GM21786 (cell line): ENCODE data around the gene ARHGAP8.
"Not testable (repeated sequence)": the region's sequence is repeated elsewhere in the genome, so short reads cannot be mapped to it uniquely, and the experiment has no call there.

Experiments used
- ATAC-seq: cut with Tn5 transposase; IDR thresholded peaks from one replicate; pipeline ENCODE4 v1.9.1; 2021; ENCODE audit not compliant: unreplicated experiment

Gene ARHGAP8

DNA sequence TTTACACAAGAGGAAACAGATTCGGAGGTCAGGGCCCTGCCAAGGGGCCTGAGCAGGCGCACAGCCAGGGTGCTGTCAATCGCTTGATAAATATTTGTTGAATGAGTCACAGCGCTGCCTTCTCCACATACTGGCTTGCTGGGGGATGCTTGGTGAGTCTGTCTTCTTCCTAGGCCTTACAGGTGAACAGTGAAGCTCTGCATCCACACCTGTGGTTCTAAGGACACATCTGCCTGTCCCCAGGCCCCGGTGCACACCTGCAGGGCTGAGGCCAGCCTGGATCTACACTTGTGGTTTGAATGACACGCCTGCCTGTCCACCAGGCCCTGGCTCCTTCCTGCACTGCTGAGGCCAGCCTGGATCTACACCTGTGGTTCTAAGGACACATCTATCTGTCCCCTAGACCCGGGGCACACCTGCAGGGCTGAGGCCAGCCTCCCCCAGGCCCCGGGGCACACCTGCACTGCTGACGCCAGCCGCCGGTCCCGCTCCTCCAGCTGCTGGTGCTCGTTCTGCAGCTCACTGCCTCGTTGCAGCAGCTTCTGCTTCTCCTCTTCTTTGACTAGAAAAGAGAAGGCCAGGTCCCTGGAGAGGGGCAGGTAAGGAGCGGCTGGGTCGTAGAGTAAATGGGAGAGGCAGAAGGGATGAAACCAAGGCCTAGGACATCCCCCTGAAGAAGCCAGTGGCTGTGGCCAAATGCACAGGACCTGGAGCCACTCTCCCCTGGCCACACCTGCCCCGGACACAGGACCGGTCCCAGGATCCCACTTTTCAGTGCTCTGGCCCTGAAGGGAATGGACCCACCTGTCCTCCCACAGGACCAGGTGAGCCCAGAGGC lies 132.8 kb downstream of the ARHGAP8 start:
- ATAC-seq: no peak

GRCh38 chr22:44885806-44886360 lies 133.5 kb downstream of the ARHGAP8 start:
- ATAC-seq: no peak

- ATAC-seq: no peak
Observed at GRCh38 chr22:44887941-44888366, 135.6 kb downstream of the ARHGAP8 start.

- no peak for ATAC-seq
Observed at GRCh38 chr22:44888491-44889254, 136.3 kb downstream of the ARHGAP8 start.

DNA sequence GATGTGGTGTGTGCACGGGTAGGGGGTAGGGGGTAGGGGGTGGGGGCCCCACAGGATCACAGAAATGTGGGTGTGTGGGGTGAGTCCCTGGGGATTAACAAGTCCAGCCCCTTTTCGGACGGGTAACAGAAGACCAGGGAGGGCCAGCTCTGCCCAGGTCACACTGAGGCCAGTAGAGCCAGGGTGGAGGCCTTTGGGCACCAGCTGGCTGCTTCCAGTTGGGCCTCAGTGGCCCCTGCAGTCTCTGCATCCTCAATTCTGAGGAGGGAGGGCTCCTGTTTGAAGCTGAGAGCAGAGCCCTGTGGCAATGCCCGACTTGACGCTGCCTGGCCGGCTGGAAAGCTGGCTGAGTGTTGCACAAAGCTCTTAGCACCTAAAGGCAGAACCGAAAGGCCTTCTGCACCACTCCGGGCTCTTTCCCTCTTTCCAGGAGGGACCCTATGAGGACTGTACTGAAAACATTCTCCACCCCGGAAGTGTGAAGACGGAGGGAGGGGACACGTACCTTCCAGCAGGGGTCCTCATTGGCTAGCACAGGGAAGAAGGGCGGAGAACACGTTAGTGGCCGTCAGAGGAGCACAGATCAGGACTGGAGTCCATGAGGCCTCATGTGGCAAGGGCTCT lies 137.0 kb downstream of the ARHGAP8 start:
- no peak for ATAC-seq

GRCh38 chr22:44890416-44891292 lies 138.3 kb downstream of the ARHGAP8 start:
- ATAC-seq: no peak

- ATAC-seq: no peak
Observed at GRCh38 chr22:44891293-44891747, 138.9 kb downstream of the ARHGAP8 start.

GRCh38 chr22:44891791-44892190 lies 139.4 kb downstream of the ARHGAP8 start:
- ATAC-seq: no peak

GRCh38 chr22:44892243-44892642 lies 139.9 kb downstream of the ARHGAP8 start:
- ATAC-seq: no peak

GRCh38 chr22:44892803-44893730 lies 140.7 kb downstream of the ARHGAP8 start:
- no peak for ATAC-seq

DNA sequence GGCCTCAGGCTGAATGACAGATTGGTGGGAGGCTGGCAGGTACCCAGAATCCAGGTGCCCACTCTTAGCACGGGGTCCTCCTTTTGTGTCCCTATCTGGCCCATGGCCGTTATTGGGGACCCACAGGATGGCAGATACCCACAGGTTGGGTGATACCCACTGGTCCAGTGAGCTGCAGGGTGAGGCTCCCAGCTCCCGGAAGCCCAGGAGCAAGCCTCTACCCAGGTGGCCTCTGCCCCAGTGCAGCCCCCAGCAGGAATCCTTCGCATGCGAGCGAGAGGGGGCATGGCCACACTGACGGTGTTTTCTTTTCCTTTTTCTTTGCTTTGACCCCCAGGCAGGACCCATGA lies 141.3 kb downstream of the ARHGAP8 start:
- ATAC-seq: no peak

DNA sequence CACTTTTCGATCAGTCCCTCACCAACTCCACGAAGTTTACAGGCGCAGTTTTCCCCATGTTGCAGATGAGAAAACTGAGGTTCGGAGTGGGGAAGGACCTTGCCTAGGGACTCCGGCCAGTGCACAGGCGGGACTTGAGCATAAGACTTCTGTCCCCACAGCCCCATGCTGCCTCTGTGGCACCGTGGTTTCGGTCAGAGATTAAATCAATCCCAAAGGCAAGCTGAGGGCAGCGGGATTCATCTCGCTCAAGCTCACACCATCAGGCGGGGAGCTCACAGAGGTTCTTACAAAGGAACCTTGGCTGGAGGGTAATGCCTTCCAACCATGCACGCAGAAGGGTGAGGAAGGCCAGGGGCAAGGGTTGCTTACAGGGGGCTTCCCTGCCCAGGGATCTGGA lies 141.9 kb downstream of the ARHGAP8 start:
- no peak for ATAC-seq

GRCh38 chr22:44894782-44895181 lies 142.4 kb downstream of the ARHGAP8 start:
- ATAC-seq: no peak

- ATAC-seq: no peak
Observed at GRCh38 chr22:44895296-44896055, 143.1 kb downstream of the ARHGAP8 start.

DNA sequence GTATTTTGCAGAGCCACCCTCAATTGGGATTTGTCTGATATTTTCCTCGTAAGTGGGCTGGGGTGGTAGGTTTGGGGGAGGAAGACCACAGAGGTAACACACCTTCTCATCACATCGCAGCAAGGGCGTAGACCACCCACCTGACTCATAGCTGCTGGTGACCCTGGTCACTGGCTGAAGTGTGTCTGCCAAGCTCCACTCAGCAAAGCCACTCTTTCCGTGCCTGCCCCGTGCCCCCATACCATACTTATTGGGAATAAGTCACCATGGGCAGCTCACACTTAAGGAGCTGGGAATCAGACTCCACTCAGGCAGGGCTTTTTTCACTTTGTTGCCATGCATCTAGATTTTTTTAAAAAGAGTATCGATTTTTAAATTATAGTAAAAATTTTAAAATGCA lies 145.9 kb downstream of the ARHGAP8 start:
- ATAC-seq: no peak

- no peak for ATAC-seq
Observed at GRCh38 chr22:44901301-44901700, 148.9 kb downstream of the ARHGAP8 start.

DNA sequence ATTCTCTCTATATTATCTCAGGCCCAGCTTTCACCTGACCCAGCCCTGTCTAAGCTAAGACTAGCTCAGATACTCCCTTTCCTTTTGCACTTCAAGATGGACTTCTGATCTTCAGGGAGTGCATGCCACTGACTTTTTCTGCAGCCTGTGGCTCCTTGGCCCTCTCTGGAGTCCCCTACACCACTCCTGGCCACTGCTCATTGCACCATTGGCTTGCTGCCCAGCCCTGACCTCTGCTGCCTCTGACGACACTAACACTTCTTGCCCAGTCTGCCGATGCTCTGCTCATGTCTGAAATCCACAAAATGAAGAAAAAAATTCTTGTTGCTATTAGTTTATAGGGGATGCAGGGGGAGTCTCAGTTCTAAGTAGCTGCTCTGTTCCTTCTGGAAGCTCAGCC lies 150.8 kb downstream of the ARHGAP8 start:
- ATAC-seq: not testable (repeated sequence)

- not testable (repeated sequence) for ATAC-seq
Observed at GRCh38 chr22:44904492-44905152, 152.2 kb downstream of the ARHGAP8 start.
